HG03066 (cell line): ENCODE data around the gene ACACB.

ENCODE experiments used
- ATAC-seq: cut with Tn5 transposase; IDR thresholded peaks from one replicate; pipeline ENCODE4 v1.9.1; 2021; ENCODE audit warnings: low read depth; ENCODE audit not compliant: unreplicated experiment

Gene ACACB

DNA sequence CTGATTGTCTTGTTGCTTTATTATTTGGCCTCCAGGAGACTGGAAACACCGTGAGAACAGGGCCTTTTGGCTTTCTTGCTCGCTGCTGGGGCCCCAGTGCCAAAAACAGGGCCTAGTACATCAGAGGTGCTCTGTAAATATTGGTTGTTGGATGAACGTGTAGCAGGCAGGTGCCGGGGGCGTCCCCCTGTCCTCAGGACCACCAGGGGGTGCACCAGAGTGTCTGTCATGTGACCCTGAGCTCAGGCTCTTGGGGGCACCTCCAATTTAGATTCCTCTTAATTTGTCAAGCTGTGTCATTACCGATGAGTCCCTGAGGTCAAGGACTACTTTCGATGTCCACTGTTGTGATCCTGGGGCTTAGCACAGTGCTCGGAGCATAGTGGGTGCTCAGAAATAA is 87.1 kb downstream of the ACACB start:
- ATAC-seq, result no peak

DNA sequence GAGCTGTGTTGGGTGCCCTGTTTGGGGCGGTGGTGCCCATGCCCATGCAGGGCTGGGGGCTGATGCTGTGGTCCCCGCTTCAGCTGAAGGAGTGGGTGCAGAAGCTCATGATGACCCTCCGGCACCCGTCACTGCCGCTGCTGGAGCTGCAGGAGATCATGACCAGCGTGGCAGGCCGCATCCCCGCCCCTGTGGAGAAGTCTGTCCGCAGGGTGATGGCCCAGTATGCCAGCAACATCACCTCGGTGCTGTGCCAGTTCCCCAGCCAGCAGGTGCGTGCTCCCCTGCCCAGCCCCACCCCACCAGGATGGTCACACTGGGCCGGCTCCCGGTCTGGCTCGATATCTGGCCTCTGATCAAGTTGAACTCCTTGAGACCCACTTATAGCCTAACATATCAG is 92.7 kb downstream of the ACACB start:
- no peak for ATAC-seq

- ATAC-seq, result no peak
Observed at GRCh38 chr12:109212460-109213115, 96.2 kb downstream of the ACACB start.

DNA sequence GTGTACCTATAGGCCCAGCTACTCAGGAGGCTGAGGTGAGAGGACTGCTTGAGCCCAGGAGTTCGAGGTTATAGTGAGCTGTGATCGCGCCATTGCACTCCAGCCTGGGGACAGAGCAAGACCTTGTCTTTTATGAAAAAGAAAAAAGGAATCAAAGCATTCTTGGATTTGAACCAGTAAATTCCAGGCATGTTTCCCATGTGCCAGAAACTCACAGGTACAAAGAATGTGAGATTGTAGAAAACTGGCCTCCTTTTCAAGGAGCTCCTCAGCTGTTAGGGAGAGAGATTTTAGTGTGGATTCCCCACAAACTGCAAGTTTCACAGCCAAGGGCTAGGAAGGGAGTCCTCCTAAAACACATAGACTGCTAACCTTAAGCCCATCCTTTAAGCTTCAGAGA is 97.7 kb downstream of the ACACB start:
- no peak for ATAC-seq

DNA sequence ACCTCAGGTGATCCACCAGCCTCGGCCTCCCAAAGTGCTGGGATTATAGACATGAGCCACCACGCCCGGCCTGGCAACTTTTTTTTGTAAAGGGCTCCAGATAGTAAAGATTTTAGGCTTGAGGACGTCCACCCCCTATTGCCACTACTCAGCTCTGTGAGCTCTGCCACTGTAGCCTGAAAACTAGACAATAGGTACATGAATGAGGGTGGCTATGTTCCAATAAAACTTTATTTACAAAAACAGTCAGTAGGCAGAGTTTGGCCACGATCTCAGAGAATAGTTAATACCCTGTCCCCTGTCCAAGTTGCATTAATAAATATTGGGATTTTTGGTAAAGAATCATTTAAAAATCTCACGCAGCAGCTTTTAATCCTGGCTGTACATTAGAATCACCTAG is 102.6 kb downstream of the ACACB start:
- ATAC-seq, result no peak

GRCh38 chr12:109219938-109220337 is 103.6 kb downstream of the ACACB start:
- no peak for ATAC-seq

DNA sequence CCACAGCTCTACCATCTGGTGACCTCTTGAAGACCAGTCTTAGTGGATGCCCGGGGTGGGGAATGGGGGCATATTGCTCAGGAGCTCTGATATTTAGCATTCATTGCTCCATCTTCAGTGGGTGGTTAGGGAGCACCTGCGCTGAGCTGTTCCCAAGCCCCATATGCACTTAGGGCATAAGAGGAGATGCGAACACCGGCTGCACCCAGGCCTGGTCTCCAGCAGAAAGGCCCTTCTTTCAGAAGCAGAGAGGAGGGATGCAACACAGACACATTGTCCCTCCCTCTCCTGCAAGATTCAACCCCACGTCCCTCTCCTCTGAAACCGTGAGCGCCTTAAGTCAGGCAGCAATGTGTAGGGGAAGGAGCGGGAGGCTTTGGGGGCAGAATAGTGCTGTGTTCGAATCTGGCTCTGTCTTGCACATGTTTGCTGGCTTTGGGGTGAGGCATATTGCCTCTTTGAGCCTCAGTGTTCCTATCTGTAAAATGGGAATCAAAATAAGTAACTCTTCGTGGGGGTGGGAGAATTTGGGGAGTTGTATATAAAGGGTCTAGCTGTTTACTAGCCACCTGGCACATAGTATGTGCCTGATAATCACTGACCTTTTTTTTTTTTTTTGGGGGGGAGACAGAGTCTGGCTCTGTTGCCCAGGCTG is 105.0 kb downstream of the ACACB start:
- no peak for ATAC-seq

DNA sequence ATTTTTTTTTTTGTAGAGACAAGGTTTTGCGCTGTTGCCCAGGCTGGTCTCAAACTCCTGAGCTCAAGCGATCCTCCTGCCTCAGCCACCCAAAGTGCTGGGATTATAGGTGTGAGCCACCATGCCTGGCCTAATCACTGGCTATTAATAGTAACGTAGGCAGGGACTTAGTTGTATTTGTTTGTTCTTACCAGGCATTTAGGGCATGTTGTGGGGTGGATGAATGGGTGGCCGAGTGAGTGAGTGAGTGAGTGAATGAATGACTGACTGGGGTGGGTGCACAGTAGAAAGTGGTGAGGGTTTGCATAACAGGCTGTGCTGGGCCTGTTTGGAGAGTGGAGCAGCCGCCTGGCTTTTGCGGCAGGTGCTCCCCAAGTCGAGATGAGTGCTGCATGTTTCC is 105.7 kb downstream of the ACACB start:
- ATAC-seq, result no peak

GRCh38 chr12:109222496-109222895 is 106.1 kb downstream of the ACACB start:
- ATAC-seq, result no peak

GRCh38 chr12:109223211-109223610 is 106.8 kb downstream of the ACACB start:
- no peak for ATAC-seq

- ATAC-seq, result no peak
Observed at GRCh38 chr12:109223868-109224267, 107.5 kb downstream of the ACACB start.

GRCh38 chr12:109228664-109229063 is 112.3 kb downstream of the ACACB start:
- no peak for ATAC-seq

- no peak for ATAC-seq
Observed at GRCh38 chr12:109230193-109230592, 113.8 kb downstream of the ACACB start.

DNA sequence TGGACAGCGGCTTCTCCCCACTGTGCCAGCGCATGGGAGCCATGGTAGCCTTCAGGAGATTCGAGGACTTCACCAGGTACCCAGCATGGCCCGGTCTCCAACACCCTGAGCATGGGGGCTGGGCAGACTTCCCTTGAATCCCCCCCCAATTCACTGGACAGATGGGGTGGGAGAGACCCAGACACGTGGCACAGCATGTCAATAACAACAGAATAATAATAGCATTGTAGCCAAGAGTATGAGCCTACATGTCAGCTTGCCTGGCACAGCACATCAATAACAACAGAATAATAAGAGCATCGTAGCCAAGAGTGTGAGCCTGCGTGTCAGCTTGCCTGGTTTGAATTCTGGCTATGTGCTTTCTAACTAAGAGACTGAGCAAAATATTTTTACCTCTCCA is 116.3 kb downstream of the ACACB start:
- no peak for ATAC-seq

- ATAC-seq, result no peak
Observed at GRCh38 chr12:109234012-109234411, 117.6 kb downstream of the ACACB start.

- ATAC-seq, result no peak
Observed at GRCh38 chr12:109236257-109236656, 119.9 kb downstream of the ACACB start.

- no peak for ATAC-seq
Observed at GRCh38 chr12:109239179-109239578, 122.8 kb downstream of the ACACB start.

- no peak for ATAC-seq
Observed at GRCh38 chr12:109239691-109240090, 123.3 kb downstream of the ACACB start.

GRCh38 chr12:109240365-109240764 is 124.0 kb downstream of the ACACB start:
- no peak for ATAC-seq

GRCh38 chr12:109241936-109242335 is 125.5 kb downstream of the ACACB start:
- ATAC-seq, result no peak

- ATAC-seq, result no peak
Observed at GRCh38 chr12:109244073-109244472, 127.7 kb downstream of the ACACB start.

DNA sequence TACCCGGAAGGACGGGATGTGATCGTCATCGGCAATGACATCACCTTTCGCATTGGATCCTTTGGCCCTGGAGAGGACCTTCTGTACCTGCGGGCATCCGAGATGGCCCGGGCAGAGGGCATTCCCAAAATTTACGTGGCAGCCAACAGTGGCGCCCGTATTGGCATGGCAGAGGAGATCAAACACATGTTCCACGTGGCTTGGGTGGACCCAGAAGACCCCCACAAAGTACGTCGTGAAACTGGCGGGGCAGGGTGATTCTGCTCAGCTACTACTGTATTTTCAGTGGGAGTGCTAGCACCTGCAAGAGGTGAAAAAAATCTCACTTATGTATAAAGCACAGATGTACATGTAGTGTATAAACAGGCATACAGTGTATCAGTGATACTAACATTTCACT is 129.8 kb downstream of the ACACB start:
- ATAC-seq, result no peak
